Embryonic facial prominence (tissue), 1 donor: ENCODE measurements around the gene FOXM1.

Experiments
- DNase-seq: peaks from one replicate; pipeline ENCODE4 v3.0.0-alpha.2; 2016; ENCODE audit errors: extremely low spot score

The FOXM1 gene

GRCh38 chr12:2877047-2877952 is at the start of gene FOXM1, which contains the start of gene RHNO1:
Gene FOXM1 (minus strand): TSS chr12:2877174. CDS start chr12:2874478, 2,696 bp downstream.
Gene RHNO1 (plus strand): TSS chr12:2877223. CDS start chr12:2885367, 8,144 bp downstream.
- peak; percentile 79 for DNase-seq

GRCh38 chr12:2925322-2925995 is 48.5 kb upstream of the FOXM1 start:
- no peak for DNase-seq

GRCh38 chr12:2924019-2924418 is 47.0 kb upstream of the FOXM1 start:
- DNase-seq: no peak

- DNase-seq: no peak
Measured at GRCh38 chr12:2923057-2923456, 46.1 kb upstream of the FOXM1 start.

- DNase-seq: no peak
Measured at GRCh38 chr12:2922329-2922728, 45.4 kb upstream of the FOXM1 start.

- no peak for DNase-seq
Measured at GRCh38 chr12:2919249-2919648, 42.3 kb upstream of the FOXM1 start.

GRCh38 chr12:2912216-2912575 is 35.2 kb upstream of the FOXM1 start:
- DNase-seq: no peak

GRCh38 chr12:2904260-2904659 is 27.3 kb upstream of the FOXM1 start:
- no peak for DNase-seq

- DNase-seq: no peak
Measured at GRCh38 chr12:2902272-2902880, 25.4 kb upstream of the FOXM1 start.

- DNase-seq: no peak
Measured at GRCh38 chr12:2900642-2901041, 23.7 kb upstream of the FOXM1 start.

GRCh38 chr12:2897418-2897817 is 20.4 kb upstream of the FOXM1 start:
- no peak for DNase-seq

GRCh38 chr12:2895511-2895910 is 18.5 kb upstream of the FOXM1 start:
- DNase-seq: no peak

- no peak for DNase-seq
Measured at GRCh38 chr12:2895051-2895451, 18.1 kb upstream of the FOXM1 start.

- DNase-seq: no peak
Measured at GRCh38 chr12:2893007-2893406, 16.0 kb upstream of the FOXM1 start.

- DNase-seq: no peak
Measured at GRCh38 chr12:2892246-2892645, 15.3 kb upstream of the FOXM1 start.

GRCh38 chr12:2891240-2892053 is 14.5 kb upstream of the FOXM1 start:
- DNase-seq: no peak

GRCh38 chr12:2890388-2891239 is 13.6 kb upstream of the FOXM1 start, which contains the start of gene TULP3:
Gene TULP3 (plus strand): TSS chr12:2890891. CDS start chr12:2890948, 57 bp downstream.
- peak; percentile 97 for DNase-seq

GRCh38 chr12:2890001-2890387 is 13.0 kb upstream of the FOXM1 start:
- no peak for DNase-seq

GRCh38 chr12:2886768-2887450 is 9.9 kb upstream of the FOXM1 start:
- DNase-seq: no peak

GRCh38 chr12:2884810-2885209 is 7.8 kb upstream of the FOXM1 start:
- DNase-seq: no peak
